GM18870 (cell line): ENCODE results near the gene TM4SF18.
"Not testable (repeated sequence)": the region's sequence is repeated elsewhere in the genome, so short reads cannot be mapped to it uniquely, and the experiment has no call there.

Source experiments
- ATAC-seq: cut with Tn5 transposase; IDR thresholded peaks from one replicate; pipeline ENCODE4 v1.9.1; 2021; ENCODE audit warnings: moderate library complexity; ENCODE audit not compliant: unreplicated experiment

Gene TM4SF18

DNA sequence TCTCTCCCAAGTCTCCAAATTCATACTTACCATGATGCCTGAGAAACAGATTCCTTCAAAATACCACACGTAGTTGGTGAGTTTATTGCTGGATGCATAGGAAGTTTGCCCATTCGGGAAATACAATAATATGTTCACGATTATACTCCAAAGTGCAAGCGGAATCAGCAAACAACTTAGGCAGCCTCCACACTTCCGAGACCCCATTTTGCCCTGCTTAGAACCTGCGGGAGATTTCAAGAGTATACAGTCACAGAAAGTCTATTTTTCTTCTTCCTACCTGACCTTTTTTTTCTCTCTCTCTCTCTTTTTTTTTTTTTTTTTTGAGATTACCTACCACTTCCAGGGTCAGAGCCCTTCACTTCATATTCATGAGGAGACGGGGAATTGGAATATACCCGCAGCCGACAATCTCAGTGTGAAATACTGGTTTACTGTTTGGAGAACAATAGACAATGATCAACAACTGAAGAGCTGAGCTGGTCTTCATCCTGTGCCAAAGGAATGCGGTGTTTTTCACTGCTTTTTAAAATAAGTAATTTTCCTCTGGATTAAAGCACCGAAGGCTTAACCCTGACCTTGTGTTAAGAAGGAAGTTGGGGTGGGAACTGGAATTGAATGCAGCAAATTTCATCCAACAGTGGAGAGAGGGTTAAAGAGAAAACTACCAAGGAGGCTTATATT lies at the start of gene TM4SF18:
Gene TM4SF18, minus strand, starts transcription at position 461 of the 684 bp plus-strand sequence. Its CDS starts 254 bp downstream, at position 207.
- no peak for ATAC-seq

DNA sequence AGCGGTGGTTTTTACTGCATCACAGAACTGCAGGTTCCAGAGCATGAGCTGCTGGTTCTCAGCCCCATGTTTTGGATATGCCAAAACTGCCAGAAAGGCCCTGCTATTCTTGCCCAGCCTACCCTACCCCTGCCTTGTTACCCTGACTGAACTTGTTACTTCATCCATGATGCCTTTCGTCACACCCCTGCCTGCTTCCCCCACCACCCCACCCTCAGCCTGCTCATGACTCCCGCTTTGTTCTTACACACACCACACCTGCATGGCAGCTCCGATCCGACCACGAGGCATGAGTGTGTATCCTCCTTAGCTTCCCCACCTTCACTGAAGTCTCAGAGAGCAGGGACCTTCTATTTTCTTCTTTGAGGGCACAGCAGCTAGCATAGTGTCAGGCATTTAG lies 49.1 kb upstream of the TM4SF18 start:
- no peak for ATAC-seq

DNA sequence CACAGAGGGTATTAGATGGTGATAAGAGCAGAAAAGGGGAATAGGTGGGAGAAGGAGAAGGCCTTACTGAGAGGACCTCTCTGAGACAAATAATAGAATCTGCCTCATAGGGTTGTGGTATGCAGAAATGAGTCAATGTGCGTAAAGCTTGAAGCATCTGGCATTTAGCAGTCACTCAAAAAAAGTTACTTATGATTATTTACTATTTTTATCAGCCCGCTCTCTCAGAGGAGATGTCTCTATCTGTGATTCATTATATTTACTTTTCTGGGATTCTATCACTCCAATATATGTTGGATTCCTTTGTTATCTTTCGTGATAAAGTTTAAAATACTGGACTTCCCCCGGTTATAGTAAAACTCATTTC lies 48.6 kb upstream of the TM4SF18 start:
- ATAC-seq = peak; percentile 69

DNA sequence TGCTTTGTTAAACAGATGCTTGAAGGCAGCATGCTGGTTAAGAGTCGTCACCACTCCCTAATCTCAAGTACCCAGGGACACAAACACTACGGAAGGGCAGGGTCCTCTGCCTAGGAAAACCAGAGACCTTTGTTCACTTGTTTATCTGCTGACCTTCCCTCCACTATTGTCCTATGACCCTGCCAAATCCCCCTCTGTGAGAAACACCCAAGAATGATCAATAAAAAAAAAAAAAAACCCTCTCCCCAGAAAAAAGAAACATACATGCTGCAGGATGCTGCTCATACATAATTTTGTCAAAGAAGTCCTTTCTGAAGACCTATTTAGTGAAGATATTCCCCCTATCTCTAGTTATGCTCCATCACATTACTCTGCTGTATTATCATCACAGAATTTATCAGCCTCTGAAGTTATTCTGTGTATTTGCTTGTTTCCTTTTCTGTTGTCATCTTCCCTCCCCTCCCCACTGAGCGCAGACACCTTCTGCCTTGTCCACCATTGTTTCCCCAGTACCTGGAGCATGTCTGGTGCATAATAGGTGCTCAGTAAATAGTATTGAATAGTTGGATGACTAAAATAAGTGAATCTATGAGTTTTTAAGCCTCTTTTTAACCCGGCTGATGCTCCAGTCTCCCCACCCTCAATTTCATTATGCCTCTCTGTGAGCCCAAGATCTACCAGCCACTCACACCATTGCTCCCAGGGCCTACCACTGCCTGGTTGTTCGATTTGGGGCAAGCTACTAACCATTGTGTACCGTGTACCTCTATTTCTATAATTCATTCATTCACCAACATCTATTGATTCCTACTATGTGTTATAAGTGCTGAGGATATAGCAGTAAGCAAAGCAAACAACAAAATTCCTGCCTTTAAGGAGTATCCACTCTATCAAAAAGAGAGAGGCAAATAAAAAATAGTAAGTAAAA lies 48.0 kb upstream of the TM4SF18 start:
- no peak for ATAC-seq

DNA sequence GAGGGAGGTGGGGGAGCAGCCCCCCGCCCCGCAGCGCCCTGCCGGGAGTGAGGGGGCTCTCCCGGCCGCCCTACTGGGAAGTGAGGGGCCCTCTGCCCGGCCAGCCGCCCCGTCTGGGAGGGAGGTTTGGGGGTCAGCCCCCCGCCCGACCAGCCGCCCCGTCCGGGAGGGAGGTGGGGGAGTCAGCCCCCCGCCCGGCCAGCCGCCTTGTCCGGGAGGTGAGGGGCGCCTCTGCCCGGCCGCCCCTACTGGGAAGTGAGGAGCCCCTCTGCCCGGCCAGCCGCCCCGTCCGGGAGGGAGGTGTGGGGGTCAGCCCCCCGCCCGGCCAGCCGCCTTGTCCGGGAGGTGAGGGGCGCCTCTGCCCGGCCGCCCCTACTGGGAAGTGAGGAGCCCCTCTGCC lies 46.8 kb upstream of the TM4SF18 start:
- not testable (repeated sequence) for ATAC-seq

- no peak for ATAC-seq
Measured at GRCh38 chr3:149378478-149379309, 45.3 kb upstream of the TM4SF18 start.

- ATAC-seq = no peak
Measured at GRCh38 chr3:149377408-149378364, 44.2 kb upstream of the TM4SF18 start, which contains the start of gene TM4SF1. Gene TM4SF1 (minus strand): TSS chr3:149377649. CDS start chr3:149377547, 102 bp downstream.

- no peak for ATAC-seq
Measured at GRCh38 chr3:149376718-149377407, 43.4 kb upstream of the TM4SF18 start.

- no peak for ATAC-seq
Measured at GRCh38 chr3:149375501-149376196, 42.2 kb upstream of the TM4SF18 start.

GRCh38 chr3:149374793-149375500 lies 41.5 kb upstream of the TM4SF18 start:
- ATAC-seq = no peak

DNA sequence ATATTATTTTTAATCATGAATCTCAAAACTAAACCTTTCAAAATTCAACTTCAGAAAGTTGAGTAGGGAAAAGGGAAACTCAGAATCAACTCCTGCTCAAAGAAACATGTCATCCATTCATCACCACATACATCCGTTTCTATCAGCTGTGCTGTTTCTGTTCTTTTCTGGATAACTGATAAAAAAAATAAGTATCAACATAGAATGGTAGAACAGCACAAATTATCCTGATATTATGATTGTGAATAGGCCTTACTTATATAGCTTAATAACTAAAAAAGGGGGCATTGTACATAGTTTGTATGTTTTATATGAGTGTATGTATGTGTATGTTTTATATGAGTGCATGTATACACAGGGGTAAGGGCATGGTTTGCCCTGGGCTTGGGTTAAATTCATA lies 41.0 kb upstream of the TM4SF18 start:
- ATAC-seq = no peak

GRCh38 chr3:149373235-149374125 lies 40.0 kb upstream of the TM4SF18 start:
- ATAC-seq = no peak

- ATAC-seq = no peak
Measured at GRCh38 chr3:149371723-149372114, 38.3 kb upstream of the TM4SF18 start.

GRCh38 chr3:149371001-149371722 lies 37.7 kb upstream of the TM4SF18 start:
- no peak for ATAC-seq

DNA sequence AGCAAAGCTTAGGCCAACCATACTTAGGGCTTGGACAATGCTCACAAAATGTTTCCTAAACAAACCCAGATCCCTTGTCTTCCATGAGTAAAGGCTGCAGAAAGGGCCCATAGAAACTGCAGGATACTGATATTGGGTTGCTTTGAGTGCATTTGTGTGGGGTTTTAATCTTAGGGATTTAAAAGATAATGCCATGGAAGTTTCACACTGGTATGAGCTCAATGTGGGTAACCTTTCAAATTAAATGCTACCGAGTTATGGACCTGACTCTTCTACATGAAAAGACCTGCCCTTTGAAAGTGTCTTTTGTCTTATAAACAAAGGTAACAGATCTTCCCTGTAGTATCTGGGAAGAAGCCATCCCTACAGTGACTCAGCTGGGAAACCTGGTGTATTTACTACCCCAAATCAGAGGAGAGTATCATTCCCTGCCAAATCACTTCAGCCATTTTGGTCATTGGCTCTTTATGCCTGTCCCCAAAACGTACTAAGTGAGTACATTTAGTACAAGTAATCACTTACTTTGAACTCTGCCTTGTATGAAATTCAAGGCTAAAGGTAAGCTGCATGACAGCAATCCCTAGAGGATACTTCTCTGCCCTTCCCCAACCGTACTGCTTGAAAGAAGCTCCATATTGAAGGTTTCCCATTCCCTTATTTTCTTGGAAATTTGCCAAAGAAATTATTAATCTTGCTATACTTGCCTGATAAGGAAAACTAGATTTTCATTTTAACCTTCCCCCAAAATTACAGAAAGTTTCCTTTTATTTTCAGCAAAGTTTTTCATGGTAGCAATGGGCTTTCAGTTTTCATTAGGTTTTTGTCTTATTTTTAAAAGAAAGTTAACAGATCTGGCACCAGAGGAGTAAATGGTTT lies 36.8 kb upstream of the TM4SF18 start:
- ATAC-seq = no peak
